RPMI8226 (cell line): ENCODE measurements around the gene DNAH8.
"Not testable (repeated sequence)": the region's sequence is repeated elsewhere in the genome, so short reads cannot be mapped to it uniquely, and the experiment has no call there.

Source experiments
- DNase-seq: peaks from one replicate; pipeline ENCODE4 v3.0.0-alpha.2; 2015

The DNAH8 gene

DNA sequence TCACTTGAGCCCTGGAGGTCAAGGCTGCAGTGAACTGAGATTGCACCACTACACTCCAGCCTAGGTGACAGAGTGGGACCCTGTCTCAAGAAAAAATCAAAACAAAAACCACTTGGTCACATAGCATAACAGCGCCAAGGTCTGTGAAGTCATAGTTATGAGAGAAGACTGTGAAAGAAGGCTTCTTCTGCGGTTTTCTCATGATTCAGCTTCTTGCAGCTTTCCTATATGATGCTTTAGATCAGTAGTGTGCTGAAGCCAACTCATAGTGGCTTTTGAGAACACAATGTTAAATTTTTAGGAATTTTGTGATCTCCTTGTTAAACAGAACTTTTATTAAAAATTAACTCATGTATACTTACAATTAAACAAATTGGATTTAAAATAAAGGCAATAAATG, 197.3 kb downstream of the DNAH8 start:
- DNase-seq, result no peak

DNA sequence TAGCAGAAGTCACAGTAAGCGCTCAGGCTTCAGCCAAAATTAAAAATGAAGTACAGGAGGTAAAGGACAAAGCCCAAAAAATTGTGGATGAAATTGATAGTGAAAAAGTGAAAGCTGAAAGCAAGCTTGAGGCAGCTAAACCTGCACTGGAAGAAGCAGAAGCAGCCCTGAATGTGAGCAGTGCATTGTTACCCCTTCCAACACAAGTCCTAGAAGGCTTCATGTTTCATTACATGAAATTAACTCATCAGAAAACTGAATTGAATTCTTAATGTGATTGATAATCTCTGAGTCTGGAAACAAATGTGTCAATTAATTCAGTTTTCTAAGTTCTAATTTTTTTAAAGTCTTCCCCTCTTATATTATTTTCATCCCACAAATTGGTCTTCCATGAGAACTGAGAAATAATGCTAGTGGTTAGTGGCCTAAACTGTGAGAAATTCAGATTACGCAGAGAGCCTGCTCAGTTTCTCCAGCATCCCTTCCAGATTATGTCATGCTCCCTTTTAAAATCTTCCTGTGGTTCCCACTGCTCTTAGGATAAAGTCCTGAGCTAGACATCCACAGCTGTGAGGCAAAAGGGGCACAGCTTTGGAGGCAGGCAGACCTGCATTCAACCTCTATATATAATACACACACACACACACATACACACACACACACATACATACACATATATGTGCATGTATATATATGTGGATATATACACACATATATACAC, 200.3 kb downstream of the DNAH8 start:
- no peak for DNase-seq

DNA sequence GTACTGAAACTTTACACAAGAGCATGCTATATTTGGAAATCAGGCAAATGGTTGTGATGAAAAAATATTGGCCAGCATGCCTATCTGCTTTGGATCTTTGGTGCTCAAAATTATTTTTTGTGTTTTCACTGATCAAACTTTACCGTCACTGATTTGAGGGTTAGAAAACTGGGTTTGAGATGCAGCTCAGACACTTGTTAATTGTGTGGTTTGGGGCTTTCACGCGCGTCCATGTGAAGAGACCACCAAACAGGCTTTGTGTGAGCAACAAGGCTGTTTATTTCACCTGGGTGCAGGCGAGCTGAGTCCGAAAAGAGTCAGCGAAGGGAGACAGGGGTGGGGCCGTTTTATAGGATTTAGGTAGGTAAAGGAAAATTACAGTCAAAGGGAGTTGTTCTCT, 206.4 kb downstream of the DNAH8 start:
- DNase-seq, result not testable (repeated sequence)

DNA sequence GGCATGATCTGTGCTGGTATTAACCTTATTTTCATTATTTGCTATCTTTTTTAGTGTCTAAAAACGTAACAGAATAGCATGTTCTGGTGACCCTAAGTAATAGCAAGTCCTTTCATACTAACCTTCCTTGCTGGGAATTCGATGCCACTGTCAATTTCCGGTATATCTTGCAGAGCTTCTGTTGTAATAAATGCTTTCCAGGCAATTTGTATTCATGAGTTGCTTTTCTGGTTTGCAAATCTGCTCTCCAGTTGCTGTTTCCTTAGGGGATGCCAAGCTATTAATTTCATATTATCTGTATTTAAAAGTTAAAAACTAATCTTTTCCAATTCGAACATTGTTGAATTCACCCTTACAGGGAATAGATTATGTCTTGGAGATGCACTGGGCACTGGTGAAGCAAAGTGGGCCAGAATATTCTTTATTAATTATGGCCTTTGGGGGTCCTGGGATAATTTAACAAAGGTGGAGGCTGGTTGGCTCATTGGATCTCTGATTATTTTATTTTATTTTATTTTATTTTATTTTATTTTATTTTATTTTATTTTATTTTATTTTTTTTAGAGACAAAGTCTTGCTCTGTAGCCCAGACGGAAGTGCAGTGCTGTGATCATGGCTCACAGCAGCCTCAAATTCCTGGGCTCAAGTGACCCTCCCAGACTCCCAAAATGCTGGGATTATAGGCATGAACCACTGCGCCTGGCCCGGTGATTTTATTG, 209.8 kb downstream of the DNAH8 start:
- no peak for DNase-seq

DNA sequence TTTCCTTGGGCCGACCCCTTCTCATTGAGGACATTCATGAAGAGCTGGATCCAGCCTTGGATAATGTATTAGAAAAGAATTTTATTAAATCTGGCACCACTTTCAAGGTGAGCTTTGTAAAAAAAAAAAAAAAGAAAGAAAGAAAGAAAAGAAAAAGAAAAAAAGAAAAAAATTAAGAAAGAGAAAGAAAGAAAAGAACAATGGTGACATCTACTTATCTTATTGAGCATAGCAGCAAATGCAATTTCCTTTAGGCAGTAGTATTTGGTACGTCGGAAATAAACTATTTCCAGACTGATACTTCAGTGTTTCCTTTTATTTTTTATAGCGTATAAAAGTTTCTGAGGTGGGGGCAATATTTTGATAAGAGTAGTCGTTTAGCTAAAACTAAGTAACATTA, 214.4 kb downstream of the DNAH8 start:
- no peak for DNase-seq

DNA sequence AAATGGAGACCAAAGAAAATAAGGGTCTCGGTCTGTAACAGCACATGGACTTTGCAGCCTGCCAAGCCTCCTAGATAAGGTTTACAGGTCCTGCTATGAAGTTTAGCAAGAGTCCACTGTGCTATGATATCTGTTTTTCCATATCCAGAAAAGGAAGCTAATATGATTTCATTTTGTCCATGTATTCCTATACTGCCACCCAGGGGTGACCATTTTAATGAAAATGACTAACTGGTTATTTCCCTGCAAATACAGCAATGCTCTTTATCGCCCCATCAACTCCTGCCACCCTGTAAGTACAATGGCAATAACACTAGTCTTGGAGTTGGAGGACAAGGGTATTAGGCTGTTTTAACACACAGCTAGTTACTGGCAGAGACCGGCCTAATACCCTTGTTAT, 218.3 kb downstream of the DNAH8 start:
- DNase-seq, result peak; percentile 9

DNA sequence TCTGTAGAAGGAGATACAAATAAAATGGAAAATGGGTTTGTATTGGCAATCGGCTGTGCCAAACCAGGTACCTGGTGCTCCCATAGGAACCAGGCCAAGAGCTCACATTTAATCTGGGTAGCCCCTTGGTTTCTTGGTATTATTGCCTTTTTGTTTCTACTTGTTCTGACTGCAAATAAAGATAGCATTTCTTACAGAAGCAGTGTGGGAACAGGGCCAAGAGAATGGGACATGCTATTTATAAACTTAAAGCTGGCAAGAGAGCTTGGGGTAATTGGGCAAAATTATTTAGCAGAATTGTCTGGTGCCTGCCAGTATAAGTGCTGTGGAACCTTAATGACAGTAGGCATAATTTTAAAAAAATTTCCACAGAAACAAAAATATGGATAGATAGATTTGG, 219.9 kb downstream of the DNAH8 start:
- no peak for DNase-seq

DNA sequence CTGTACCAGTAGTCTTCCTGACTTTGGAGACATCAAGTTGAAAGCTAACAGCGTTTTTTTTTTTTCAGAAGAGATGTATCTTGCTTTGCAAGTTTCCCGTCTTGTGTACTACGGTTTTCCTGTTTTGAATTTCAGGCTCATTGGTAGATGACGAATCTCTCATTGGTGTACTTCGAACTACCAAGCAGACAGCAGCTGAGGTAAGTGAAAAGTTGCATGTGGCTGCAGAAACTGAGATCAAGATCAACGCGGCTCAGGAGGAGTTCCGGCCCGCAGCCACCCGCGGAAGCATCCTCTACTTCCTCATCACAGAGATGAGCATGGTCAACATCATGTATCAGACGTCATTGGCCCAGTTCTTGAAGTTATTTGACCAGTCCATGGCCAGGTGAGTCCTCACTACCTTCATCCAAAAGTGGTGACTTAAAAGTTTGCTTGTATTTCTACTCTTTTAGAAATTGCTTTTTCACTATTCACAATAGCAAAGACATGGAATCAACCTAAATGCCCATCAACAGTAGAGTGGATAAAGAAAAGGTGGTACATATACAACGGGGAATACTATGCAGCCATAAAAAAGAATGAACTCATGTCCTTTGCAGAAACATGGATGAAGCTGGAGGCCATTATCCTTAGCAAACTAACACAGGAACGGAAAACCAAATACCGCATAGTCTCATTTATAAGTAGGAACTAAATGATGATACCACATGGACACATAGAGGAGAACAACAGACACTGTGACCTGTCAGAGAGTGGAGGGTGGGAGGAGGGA, 222.9 kb downstream of the DNAH8 start:
- no peak for DNase-seq

DNA sequence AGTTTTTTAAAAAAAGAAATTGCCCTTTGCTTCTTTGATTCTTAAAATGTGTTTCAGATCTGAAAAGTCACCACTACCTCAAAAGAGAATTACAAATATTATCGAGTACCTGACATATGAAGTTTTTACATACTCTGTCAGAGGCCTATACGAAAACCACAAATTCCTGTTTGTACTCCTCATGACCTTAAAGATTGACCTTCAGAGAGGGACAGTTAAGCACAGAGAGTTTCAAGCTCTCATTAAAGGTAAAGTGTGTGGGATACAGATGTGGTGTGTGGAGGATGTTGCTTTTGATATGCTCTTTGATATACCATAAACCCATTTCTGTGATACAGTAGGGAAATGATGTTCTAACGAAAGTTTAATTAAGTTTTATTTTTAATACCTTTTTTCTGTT, 223.6 kb downstream of the DNAH8 start:
- no peak for DNase-seq

DNA sequence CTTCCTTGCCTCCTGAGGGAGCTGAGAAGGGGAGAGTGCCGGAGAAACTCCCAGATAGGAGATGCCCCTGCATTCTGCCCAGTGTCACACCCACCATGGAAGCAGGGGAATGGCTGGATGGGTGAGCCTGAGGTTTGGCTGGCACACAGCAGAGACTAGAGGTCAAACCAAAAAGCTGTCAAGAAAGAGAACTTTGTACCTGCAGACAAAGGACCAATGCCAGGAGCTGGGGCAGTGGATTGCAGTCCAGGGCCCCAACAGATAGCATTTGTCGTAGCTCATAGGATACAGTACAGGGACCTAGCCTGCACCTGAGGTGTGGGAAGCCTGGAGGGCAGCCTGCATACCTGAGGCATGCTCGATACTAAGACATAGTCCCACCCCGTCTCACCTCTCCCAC, 227.3 kb downstream of the DNAH8 start:
- no peak for DNase-seq

DNA sequence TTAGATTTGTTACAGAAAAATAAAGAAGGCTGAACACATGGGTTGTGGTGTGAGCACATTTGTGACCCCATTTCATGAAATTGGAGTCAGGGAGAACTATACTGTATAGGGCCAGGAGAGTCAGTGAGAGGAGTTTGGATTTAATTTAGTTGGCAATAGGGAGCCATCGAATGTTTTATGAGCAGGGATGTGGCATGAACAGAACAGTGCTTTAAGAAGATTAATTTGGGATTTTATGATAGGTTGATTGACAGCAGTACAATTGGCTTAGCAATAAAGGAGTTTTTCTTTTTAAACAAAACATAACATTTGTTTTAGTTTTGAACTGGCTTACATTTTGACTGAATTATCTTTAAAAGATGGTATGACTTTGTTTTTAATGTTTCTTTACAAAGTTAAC, 227.9 kb downstream of the DNAH8 start:
- DNase-seq, result no peak

DNA sequence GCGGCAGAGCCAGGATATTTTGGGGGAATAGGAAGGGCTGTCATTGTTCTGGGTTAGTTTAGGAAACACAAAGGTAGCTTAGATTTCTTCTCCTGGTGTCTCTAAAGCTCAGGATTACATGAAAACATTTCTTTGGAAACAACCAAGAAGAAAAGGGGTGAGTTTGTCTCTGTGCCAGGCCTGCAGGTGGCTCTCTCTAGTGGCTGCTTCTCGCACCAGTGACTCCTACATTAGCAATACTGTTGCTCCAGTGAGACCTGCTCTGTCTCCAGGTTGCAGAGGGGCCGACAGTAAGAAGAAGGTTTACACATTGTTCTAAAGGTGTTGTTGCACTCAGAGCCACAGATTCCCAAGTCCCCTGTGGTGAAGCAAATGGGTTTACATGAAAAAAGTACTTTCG, 228.9 kb downstream of the DNAH8 start:
- no peak for DNase-seq

DNA sequence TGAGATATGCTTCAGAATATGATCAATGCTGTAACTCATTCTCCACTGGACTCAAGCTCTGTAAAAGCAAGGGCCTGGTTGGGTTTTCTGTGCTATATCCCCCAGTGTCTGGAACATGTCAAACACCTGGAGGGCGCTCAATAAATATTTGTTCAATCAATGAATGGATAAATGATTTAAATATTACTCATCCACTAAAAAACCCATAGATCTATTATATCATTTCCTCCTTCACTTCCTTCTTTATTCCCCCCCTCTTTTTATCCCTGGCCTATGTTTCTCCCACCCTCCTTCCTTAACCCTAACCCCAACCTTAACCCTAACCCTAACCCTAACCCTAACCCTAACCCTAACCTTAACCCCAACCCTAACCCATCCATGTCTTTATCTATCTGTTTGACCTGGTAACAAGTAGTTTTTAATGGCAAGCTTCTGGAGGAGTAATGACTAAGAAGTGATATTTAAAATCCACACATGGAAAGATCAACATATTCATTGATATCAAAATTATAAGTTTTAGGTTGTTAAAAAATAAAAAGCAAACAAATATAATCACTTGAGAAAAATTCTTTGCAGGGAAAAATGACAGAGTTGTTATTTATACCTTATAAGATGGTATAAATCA, 229.7 kb downstream of the DNAH8 start:
- no peak for DNase-seq

DNA sequence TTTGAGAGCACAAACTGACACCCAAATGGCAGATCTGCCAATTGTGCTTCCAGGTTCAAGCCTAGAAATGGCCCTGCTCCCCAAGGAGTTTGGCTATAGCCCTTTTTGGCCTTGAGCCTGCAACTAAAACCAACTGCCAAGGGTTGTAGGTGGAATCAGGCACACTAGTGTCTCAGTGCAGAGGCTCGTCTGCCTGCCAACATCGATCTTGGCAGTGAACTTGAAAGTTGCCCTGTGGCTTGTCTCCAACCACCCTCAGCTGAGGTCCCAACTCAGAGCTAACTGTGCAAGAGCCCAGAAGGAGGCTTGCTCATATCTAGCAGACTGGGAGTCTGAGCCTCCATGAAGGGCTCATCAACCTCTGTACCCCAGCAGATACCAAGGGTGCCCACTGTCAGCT, 240.8 kb downstream of the DNAH8 start:
- DNase-seq, result no peak

DNA sequence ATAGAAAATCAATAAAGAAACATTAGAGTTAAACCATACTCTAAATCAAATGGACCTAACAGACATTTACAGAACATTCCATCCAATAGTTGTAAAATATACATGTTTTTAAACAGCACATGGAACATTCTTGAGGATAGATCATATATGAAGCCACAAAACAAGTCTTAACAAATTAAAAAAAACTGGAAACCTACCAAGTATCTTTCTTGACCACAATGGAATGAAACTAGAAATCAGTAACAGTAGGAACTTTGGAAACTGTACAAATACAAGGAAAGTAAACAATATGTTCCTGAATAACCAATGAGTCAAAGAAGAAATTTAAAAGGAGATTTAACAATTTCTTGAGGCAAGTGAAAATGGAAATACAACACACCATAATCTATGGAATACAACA, 242.3 kb downstream of the DNAH8 start:
- DNase-seq, result no peak

DNA sequence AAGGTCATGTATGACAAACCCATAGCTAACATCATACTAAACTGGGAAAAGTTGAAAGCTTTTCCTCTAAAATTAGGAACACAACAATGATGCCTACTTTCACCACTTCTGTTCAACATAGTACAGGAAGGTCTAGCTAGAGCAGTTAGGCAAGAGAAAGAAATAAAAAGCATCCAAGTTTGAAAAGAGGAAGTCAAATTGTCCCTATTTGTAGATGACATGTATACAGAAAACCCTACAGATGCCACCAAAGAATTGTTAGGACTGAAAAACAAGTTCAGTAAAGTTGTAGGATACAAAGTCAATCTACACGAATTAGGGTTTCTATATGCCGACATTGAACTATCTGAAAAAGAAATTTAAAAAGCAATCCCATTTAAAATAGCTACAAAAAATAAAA, 244.0 kb downstream of the DNAH8 start:
- DNase-seq, result no peak

DNA sequence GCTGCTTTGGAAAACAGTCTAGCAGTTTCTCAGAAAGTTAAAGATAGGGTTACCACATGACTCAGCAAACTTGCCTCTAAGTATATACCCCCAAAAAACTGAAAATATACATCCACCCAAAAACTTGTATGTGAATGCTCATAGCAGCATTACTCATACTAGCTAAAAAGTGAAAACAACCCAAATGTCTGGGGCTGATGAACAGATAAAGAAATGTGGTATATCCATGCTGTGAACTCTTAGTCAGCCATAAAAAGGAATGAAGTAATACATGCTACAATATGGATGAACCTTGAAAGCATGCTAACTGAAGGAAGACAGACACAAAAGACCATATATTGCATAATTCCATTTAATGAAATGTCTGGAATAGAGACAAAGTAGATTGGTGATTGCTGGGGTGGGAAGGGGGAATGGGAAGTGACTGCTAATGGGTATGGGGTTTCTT, 253.6 kb downstream of the DNAH8 start:
- DNase-seq, result no peak

DNA sequence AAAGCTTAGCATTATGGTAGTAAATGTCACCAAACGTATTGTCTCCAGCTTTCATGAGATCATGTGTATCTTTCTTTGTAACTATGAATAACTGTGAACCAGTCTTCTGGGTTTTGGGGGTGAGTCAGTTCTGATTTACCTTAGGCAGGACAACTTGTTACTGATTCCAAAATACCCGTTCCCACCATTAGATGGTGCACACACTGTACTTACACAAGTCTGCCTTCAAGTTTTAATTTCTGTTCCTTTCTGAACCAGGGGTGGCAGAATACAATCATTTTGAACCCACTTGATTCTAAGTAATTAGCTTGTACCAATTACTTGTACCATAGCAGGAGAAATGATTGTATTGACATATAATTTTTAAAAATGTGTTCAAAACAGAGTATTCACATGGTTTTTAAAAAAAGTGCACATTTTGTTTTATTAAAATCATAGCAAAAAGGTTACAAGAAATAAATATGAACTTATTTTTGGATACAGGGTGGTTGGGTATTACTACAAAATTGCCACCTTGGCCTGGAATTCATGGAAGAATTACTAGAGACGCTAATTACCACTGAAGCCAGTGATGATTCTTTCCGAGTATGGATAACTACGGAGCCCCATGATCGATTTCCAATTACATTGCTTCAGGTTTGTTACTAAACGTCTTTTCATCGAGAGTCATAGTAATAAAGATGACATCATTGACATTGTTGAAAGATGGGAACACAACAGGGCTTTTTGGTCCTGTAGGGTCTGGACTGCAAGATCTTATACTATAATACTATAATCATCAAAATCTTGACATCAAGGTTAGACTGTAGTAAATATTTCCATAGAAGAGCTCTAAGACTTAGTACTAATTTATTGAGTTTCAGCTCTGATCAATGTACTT, 258.3 kb downstream of the DNAH8 start:
- DNase-seq, result peak; percentile 57

DNA sequence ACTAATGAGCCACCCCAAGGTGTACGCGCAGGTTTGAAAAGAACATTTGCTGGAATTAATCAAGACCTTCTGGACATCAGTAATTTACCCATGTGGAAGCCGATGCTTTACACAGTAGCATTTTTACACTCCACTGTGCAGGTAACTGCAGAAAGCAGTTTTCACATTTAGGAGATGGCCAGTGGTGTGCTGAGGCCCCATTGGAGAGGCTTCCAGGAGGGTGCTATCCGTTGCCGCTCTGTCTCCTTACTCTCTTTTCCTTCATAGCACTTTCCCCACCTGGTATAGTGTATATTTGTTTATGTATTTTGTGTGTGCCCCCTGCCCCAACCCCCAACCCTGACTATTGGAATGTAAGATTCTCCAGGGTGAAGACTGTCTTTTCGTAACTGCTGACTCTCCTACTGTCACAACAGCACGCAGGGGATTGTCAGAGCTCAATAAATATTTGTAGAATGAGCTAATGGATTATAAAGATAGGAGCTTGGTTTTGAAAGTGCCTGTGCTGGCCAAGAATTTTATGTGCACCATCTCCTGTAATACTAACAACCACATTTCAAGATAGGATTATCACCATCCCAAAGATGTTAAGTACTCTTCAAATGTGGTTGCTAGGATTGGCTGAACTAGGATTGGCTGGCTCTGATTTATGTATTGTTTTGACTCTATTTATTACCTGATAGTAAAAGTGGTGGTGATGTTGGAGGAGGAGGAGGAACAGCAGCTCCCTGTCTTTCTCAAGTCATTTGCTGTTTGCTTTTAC, 259.5 kb downstream of the DNAH8 start:
- no peak for DNase-seq

DNA sequence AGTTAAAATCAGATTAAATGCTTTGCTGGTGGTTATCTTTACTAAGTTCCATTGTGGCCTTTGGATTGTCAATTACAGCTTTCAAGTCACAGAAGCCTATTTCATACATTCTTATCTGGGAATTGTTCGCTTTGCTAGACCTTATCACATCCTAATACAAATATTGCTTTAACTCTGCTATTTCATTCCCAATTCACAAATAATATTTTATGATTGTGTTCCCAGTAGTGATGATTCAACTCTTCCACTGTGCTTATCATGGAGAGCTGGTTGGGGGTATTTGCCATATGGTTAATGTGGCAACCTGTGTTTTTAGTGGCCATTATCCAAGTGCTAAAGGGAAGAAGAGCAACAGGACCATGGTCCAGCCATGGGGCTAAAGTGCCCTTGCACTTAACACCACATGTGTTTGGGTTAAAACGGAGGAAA, 260.5 kb downstream of the DNAH8 start:
- no peak for DNase-seq

DNA sequence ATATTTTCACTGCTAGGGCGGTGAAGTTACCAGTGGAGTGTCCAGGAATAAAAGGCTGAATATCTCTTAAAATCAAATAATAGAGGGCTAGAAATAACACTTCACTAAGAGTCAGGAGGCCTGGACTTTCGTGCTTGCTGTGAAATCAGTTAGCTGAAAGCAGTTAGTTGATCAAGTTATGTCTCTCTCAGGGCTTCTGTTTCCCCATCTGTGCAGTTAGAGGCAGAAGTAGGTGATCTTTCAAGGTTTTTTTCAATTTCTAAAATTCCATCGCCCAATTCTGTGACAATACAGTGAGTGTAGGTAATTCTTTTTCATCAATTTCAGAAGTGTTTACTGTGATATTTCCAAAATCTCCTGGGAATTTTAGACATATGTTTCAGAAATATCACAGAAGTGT, 260.9 kb downstream of the DNAH8 start:
- no peak for DNase-seq
